ENCODE data around the gene MYL9. TPM values are rescaled to one million over a fixed set of nuclear protein-coding genes. Genes with fewer than 3 reads are reported as not detected.

Gene MYL9
- total RNA-seq, 1 donor: 135 TPM

GRCh38 chr20:36591854-36592641 is 50.7 kb downstream of the MYL9 start:
- Histone ChIP-seq H2AFZ (ENCODE audit: low read length) (no peak overlapping the region), H3K79me2 (ENCODE audit: insufficient read depth, low read length) (no peaks in the 10 kb centered on the region), H3K27me3 (ENCODE audit: insufficient read depth, low read length) (no peaks in the 10 kb centered on the region), H3K4me3 (ENCODE audit: insufficient read depth, low read length) (no peak overlapping the region), H3K27ac (ENCODE audit: low read depth, low read length) (no peak overlapping the region), H3K9me3 (ENCODE audit: low read depth, low read length) (peaks cover 2% of the 10 kb centered on the region), H4K20me1 (ENCODE audit: insufficient read depth, low read length) (peaks cover 4% of the 10 kb centered on the region), H3K4me1 (ENCODE audit: insufficient read depth, low read length) (no peaks in the 10 kb centered on the region), H3K4me2 (ENCODE audit: insufficient read depth, low read length) (no peak overlapping the region), H3K36me3 (ENCODE audit: insufficient read depth, low read length) (peaks cover 3% of the 10 kb centered on the region)
- no peak for DNase-seq (ENCODE audit: insufficient read length, low spot score, missing footprints)
- peak; percentile 27 for TF ChIP-seq CTCF (IDR thresholded peaks at IDR 0.05; ENCODE audit: extremely low read depth, low read depth, low read length)

GRCh38 chr20:36593347-36593929 is 52.1 kb downstream of the MYL9 start:
- H3K36me3 ChIP-seq (ENCODE audit: insufficient read depth, low read length): peaks cover 3% of the 10 kb centered on the region
- TF ChIP-seq CTCF (IDR thresholded peaks at IDR 0.05; ENCODE audit: extremely low read depth, low read depth, low read length): no peak
- no peak overlapping the region for H3K27ac ChIP-seq (ENCODE audit: low read depth, low read length)
- H3K4me3 ChIP-seq (ENCODE audit: insufficient read depth, low read length): no peak overlapping the region
- no peaks in the 10 kb centered on the region for H3K4me1 ChIP-seq (ENCODE audit: insufficient read depth, low read length)
- peaks cover 2% of the 10 kb centered on the region for H3K9me3 ChIP-seq (ENCODE audit: low read depth, low read length)
- no peaks in the 10 kb centered on the region for H3K79me2 ChIP-seq (ENCODE audit: insufficient read depth, low read length)
- DNase-seq (ENCODE audit: insufficient read length, low spot score, missing footprints): peak; percentile 30
- no peak overlapping the region for H3K4me2 ChIP-seq (ENCODE audit: insufficient read depth, low read length)
- no peaks in the 10 kb centered on the region for H3K27me3 ChIP-seq (ENCODE audit: insufficient read depth, low read length)
- H4K20me1 ChIP-seq (ENCODE audit: insufficient read depth, low read length): no peaks in the 10 kb centered on the region
- H2AFZ ChIP-seq (ENCODE audit: low read length): no peak overlapping the region

GRCh38 chr20:36599912-36600345 is 58.6 kb downstream of the MYL9 start:
- Histone ChIP-seq H3K4me2 (ENCODE audit: insufficient read depth, low read length) (no peak overlapping the region), H3K27ac (ENCODE audit: low read depth, low read length) (no peak overlapping the region), H3K79me2 (ENCODE audit: insufficient read depth, low read length) (no peaks in the 10 kb centered on the region), H3K4me3 (ENCODE audit: insufficient read depth, low read length) (no peak overlapping the region), H4K20me1 (ENCODE audit: insufficient read depth, low read length) (no peaks in the 10 kb centered on the region), H3K4me1 (ENCODE audit: insufficient read depth, low read length) (peaks cover under 1% of the 10 kb centered on the region), H2AFZ (ENCODE audit: low read length) (no peak overlapping the region), H3K36me3 (ENCODE audit: insufficient read depth, low read length) (no peaks in the 10 kb centered on the region), H3K9me3 (ENCODE audit: low read depth, low read length) (no peaks in the 10 kb centered on the region), H3K27me3 (ENCODE audit: insufficient read depth, low read length) (no peaks in the 10 kb centered on the region)
- DNase-seq (ENCODE audit: insufficient read length, low spot score, missing footprints): no peak
- no peak for TF ChIP-seq CTCF (IDR thresholded peaks at IDR 0.05; ENCODE audit: extremely low read depth, low read depth, low read length)

Small RNAs within 50 kb of the gene (small RNA-seq; reads per million reads assigned to genes)
- gene RF00017: not detected

Other genes with a start within 250 kb of the MYL9 start
- 17.4 and 18.1 TPM in 2 replicates for gene DLGAP4, start 235.2 kb upstream of the MYL9 start, total RNA-seq
- 9.7 and 10.9 TPM in 2 replicates for gene TGIF2, start 32.1 kb downstream of the MYL9 start, total RNA-seq
- gene RAB5IF, start 64.3 kb downstream of the MYL9 start, total RNA-seq: 54.2 and 59.7 TPM in 2 replicates
- under 0.01 and 0.36 TPM in 2 replicates for gene SLA2, start 104.7 kb downstream of the MYL9 start, total RNA-seq
- 26.4 and 31.2 TPM in 2 replicates for gene NDRG3, start 204.6 kb downstream of the MYL9 start, total RNA-seq
- gene DSN1, start 232.2 kb downstream of the MYL9 start, total RNA-seq: 8.0 and 9.7 TPM in 2 replicates